Spinal cord (tissue), 10 donors: ENCODE data around the gene KRT6B. TPM values are rescaled to one million over a fixed set of nuclear protein-coding genes. Genes with fewer than 3 reads are reported as not detected.
"Not testable (repeated sequence)": the region's sequence is repeated elsewhere in the genome, so short reads cannot be mapped to it uniquely, and the experiment has no call there.

ENCODE experiments used
- DNase-seq, 6 donors: peaks; one replicate each; pipeline versions ENCODE4 v3.0.0 to v3.0.0-alpha.2; 2013 to 2015; ENCODE audit warnings: low spot score in 6 of 6, low read depth in 4 of 6
- H3K27ac ChIP-seq: one replicate; pipeline ENCODE4 v1.5.1; 2013; ENCODE audit warnings: low read depth, low read length, control low read depth
- H3K27me3 ChIP-seq: one replicate; pipeline ENCODE4 v1.6.1; 2013; ENCODE audit warnings: low read length; ENCODE audit not compliant: control insufficient read depth, insufficient read depth
- H3K36me3 ChIP-seq: one replicate; pipeline ENCODE4 v1.6.1; 2013; ENCODE audit warnings: low read length; ENCODE audit not compliant: control insufficient read depth, insufficient read depth
- H3K4me1 ChIP-seq: one replicate; pipeline ENCODE4 v1.6.1; 2013; ENCODE audit warnings: low read length; ENCODE audit not compliant: control insufficient read depth, insufficient read depth
- H3K4me3 ChIP-seq: one replicate; pipeline ENCODE4 v1.5.1; 2013; ENCODE audit warnings: low read depth, low read length, control low read depth
- H3K9me3 ChIP-seq: one replicate; pipeline ENCODE4 v1.6.1; 2013; ENCODE audit warnings: low read length; ENCODE audit not compliant: control insufficient read depth, insufficient read depth
- WGBS: methylation state at CpG from one replicate; pipeline ENCODE4 v1.1.5; 2013; ENCODE audit warnings: missing lambda C conversion rate; ENCODE audit not compliant: insufficient coverage; 5-methylcytosine and 5-hydroxymethylcytosine counted together
- polyA plus RNA-seq, 2 donors: library from polyadenylated mRNA; unstranded; fragments of 120-200 nt; gene quantifications; one replicate each; pipeline ENCODE4 v1.2.1, GENCODE V29; 2013; ENCODE audit not compliant: insufficient read length in 2 of 2
- total RNA-seq, 2 donors: library from RNA; depleted of rRNA in 1 of 2; stranded (reverse); fragments of 120-200 nt in 1 of 2; fragments of >200 nt in 1 of 2; gene quantifications; one replicate each; pipeline versions ENCODE4 v1.2.3 to v1.2.4, GENCODE V29; 2013 to 2014
- donor health status: healthy.

The KRT6B gene
- total and polyA plus RNA-seq, 4 donors = not detected

DNA sequence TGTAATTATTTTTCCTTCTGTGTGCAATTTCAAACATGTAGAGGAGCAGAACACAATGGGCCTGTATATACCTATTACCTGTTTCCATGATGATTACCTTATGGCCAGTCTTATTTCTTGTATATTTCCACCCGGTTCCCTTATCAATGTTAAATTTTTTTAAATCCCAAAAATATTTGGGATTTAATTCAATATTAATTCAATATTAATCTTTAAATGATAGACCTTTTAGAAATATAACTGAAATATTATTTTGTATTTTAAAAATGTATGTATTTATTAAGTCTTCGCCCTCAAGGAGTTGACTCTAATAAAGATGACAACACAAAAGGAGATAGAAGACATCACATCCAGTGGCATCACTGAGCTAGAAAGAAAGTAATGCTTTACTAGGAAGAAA is 22.3 kb upstream of the KRT6B start:
- Histone ChIP-seq H3K4me1 (no peaks in the 10 kb centered on the region), H3K27ac (no peak overlapping the region), H3K4me3 (no peak overlapping the region), H3K27me3 (no peaks in the 10 kb centered on the region), H3K9me3 (no peaks in the 10 kb centered on the region), H3K36me3 (no peaks in the 10 kb centered on the region)
- WGBS = no CpG with 5 or more reads among the region's 2 CpGs
- DNase-seq = no peak

DNA sequence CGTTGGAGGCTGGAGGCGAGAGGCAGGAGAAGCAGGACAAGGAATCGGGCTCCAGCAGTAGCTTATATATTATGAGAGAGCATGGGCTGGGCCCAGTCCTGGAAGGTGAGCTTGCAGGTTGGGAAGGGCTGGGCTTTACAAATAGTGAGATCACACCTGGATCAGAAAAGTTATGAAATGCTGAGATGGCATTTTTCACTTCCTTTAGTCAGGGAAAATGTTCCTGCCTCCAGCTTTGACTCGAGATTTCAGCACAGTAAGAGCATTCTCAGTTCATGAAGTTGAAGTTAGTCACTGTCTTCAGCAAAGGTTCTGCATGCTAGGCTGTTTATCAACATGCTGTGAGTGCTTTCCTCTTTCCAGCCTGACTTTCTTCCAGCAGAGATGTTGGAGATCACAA is 21.8 kb upstream of the KRT6B start, which contains the start of gene KRT6C:
TSS of gene KRT6C (minus strand) at position 38 of the 400 bp plus-strand sequence. CDS start 68 bp downstream, outside the sequence.
- no peaks in the 10 kb centered on the region for H3K9me3 ChIP-seq
- H3K27ac ChIP-seq = no peak within 1 kb of the TSS
- no peaks in the 10 kb centered on the region for H3K36me3 ChIP-seq
- H3K4me3 ChIP-seq = no peak within 1 kb of the TSS
- peak in 1 of 6 donors; percentile 8 for DNase-seq
- H3K27me3 ChIP-seq = no peaks in the 10 kb centered on the region
- 75% methylated on average over 4 of the region's 4 CpGs for WGBS
- H3K4me1 ChIP-seq = no peaks in the 10 kb centered on the region

DNA sequence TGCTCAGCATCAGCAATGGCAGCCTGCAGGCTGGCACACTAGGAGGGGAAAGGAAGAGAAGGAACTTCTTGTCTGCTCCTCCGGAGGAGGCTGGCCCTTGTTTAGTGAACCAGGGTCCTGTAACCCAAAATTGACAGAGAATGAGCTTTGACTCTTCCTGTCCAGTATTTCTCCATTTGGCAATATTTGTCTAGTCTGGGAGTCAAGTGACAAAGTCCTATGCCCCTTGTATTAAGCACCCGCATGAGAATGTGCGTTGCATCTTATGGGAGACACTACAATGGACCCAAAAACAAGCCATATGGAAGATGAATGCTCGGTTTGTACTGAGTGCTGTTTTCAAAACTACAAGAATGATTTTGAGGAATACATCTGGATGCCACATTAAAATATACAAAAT is 17.9 kb upstream of the KRT6B start:
- Histone ChIP-seq H3K4me1 (no peaks in the 10 kb centered on the region), H3K9me3 (no peaks in the 10 kb centered on the region), H3K36me3 (no peaks in the 10 kb centered on the region), H3K27ac (no peak overlapping the region), H3K27me3 (no peaks in the 10 kb centered on the region), H3K4me3 (no peak overlapping the region)
- DNase-seq = no peak
- WGBS = 80% methylated on average over 3 of the region's 4 CpGs

DNA sequence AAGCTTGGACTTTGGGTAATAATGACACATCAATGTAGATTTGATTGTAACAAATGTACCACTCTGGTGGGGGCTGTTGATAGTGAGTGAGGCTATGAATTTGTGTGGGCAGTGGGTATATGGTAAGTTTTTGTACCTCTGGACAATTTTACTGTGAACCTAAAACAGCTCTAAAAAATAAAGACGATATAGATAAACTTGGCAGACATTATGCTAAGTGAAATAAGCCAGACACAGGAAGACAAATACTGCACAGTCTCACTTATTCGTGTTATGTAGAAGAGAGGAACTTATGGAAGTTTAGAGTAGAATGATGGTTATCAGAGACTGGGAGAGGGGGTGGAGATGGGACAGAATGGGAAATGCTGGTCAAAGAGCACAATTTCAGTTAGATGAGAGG is 13.0 kb upstream of the KRT6B start:
- Histone ChIP-seq H3K36me3 (no peaks in the 10 kb centered on the region), H3K27ac (no peak overlapping the region), H3K4me3 (no peak overlapping the region), H3K27me3 (no peaks in the 10 kb centered on the region), H3K4me1 (no peaks in the 10 kb centered on the region), H3K9me3 (no peaks in the 10 kb centered on the region)
- DNase-seq = no peak
- no CpG with 5 or more reads among the region's 2 CpGs for WGBS

DNA sequence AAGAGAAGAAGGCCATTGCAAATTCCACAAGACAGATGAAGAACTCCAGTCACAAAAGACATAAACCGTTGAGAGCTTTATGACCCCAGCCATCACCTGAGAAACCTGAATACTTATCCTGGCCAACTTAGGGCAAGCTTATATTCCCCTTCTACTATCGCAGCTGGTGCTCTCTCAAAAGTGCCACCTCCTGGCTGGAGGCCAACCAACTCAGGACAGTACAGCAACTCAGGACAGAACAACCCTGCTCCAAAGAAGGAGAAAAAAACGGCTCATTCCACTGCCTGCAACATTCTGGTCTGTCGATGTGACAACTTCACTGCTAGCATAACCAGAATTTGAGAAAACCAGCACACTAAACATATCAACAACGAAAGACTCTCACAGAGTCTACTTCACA is 9.7 kb upstream of the KRT6B start:
- no peaks in the 10 kb centered on the region for H3K27me3 ChIP-seq
- WGBS = 68% methylated on average over 4 of the region's 5 CpGs
- no peak overlapping the region for H3K27ac ChIP-seq

DNA sequence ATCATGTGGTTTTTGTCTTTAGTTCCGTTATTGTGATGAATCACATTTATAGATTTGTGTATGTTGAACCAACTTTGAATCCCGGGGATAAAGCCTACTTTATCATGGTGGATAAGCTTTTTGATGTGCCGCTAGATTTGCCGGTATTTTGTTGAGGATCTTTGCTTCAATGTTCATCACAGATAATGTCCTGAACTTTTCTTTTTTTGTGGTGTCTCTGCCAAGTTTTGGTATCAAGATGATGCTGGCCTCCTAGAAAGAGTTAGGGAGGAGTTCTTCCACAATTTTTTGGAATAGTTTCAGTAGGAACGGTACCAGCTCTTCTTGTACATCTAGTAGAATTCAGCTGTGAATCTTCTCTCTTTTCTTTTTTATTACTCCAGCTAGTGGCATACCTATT is 6.9 kb upstream of the KRT6B start:
- no peaks in the 10 kb centered on the region for H3K27me3 ChIP-seq
- 89% methylated on average over 3 of the region's 5 CpGs for WGBS
- DNase-seq = no peak

More for the DNA sequence above, 9.7 kb upstream of the KRT6B start:
- DNase-seq = no peak
- H3K4me3 ChIP-seq = no peak overlapping the region
- no peaks in the 10 kb centered on the region for H3K4me1 ChIP-seq
- H3K36me3 ChIP-seq = no peaks in the 10 kb centered on the region
- no peaks in the 10 kb centered on the region for H3K9me3 ChIP-seq

DNA sequence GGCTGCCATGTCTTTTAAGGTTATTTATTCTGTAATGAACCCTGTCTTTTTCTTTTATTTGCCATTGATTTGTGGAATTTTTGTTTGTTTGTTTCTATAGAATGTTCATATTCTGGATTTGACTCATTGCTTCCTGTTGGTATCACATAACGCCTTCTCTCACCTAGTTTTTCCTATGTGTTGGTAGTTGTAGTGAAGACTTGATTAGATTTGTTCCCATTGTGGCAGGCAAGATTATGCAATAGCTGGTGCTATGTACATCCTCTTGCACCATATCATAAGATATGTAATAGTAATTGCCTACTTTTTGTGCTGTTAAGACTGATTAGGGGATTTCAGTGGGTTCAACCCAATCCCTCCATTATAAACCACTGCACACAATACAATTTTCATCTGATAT is 3.9 kb upstream of the KRT6B start:
- no peaks in the 10 kb centered on the region for H3K27me3 ChIP-seq
- H3K27ac ChIP-seq = no peak overlapping the region
- WGBS = no CpG with 5 or more reads among the region's 1 CpG
- H3K36me3 ChIP-seq = no peaks in the 10 kb centered on the region
- H3K4me1 ChIP-seq = no peaks in the 10 kb centered on the region
- DNase-seq = no peak
- H3K9me3 ChIP-seq = no peaks in the 10 kb centered on the region
- no peak overlapping the region for H3K4me3 ChIP-seq

More for the DNA sequence above, 6.9 kb upstream of the KRT6B start:
- no peak overlapping the region for H3K27ac ChIP-seq
- no peak overlapping the region for H3K4me3 ChIP-seq
- H3K4me1 ChIP-seq = no peaks in the 10 kb centered on the region
- H3K36me3 ChIP-seq = no peaks in the 10 kb centered on the region
- H3K9me3 ChIP-seq = no peaks in the 10 kb centered on the region

DNA sequence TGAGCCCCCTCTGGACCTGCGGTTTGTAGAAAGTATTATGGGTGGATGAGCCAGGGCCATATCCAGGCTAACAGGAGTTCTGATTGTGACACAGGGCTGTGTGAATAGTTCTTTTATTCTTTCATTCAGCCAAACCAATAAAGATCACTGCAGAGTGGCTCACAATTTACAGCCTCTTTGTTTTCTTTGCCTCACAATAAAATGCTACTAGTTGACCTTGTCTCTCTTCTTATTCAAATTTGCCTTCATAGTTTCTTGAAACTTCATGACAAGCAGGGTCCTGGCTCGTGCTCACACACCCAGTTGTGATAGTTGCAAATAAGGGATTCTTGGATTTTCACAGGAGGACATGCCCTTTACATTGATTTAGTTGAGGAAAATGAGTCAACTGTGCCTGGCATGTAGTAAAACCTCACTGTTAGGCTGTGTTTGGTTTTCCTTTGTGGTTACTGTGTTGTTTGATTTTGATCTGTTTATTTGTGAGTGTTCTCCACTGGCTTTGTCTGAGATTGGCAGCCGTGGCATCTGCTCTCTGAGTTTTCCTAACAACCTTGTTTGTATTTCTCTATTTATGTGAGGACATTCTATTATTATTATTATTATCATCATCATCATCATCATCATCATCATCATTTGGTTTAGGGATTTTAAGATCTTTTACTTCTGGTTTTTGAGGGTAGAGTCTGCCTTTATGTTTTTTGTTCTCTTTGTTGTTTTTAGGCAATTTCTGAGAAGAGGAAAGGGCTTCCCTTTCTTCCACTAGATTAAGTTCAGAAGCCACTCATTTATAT is 2.7 kb upstream of the KRT6B start:
- DNase-seq = no peak
- Histone ChIP-seq H3K9me3 (no peaks in the 10 kb centered on the region), H3K4me1 (no peaks in the 10 kb centered on the region), H3K36me3 (no peaks in the 10 kb centered on the region), H3K27me3 (no peaks in the 10 kb centered on the region), H3K27ac (no peak overlapping the region), H3K4me3 (no peak overlapping the region)
- 29% methylated on average over 1 of the region's 3 CpGs for WGBS

DNA sequence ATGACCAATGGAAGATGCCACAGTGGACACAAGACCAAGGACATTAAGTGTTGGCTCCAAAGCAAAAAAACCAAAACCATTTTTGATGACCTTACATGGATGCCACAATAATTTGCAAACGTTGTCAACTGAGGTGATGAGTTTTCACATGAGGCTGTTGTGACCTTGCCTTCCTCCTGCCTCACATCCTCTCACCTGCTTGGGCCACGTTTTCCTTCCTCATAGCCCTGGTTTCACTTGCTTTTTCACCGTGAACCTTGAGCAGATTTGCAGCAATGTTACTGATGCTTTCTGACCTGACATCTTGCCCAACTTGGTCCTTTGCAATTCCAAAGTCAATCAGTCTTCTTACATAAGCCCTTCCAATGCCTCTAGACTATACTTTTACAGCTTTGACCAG is 3.7 kb downstream of the KRT6B start:
- no peaks in the 10 kb centered on the region for H3K4me1 ChIP-seq
- H3K36me3 ChIP-seq = no peaks in the 10 kb centered on the region
- no peaks in the 10 kb centered on the region for H3K27me3 ChIP-seq
- 73% methylated on average over 3 of the region's 3 CpGs for WGBS
- H3K27ac ChIP-seq = no peak overlapping the region
- no peak overlapping the region for H3K4me3 ChIP-seq
- H3K9me3 ChIP-seq = no peaks in the 10 kb centered on the region
- DNase-seq = no peak

DNA sequence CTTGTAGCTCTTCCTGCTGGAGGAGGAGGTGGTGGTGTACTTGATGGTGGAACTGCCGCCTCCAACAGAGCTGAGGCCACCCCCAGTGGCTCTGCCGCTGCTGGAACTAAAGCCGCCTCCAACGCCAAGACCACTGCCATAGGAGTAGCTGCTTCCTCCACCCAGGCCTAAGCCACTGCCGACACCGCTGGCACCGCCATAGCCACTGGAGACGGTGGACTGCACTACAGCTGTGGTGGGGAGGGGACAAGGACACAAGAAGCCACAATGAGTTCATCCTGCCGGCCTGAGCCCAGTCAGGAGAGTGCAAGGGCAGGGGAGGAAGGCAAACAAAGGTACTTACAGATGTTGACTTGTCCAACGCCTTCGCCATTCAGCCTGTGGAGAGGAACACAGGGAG is 4.8 kb downstream of the KRT6B start:
- not testable (repeated sequence) for H3K27me3 ChIP-seq, H3K4me1 ChIP-seq, H3K36me3 ChIP-seq, DNase-seq, H3K4me3 ChIP-seq, H3K27ac ChIP-seq, H3K9me3 ChIP-seq
- 85% methylated on average over 4 of the region's 11 CpGs for WGBS
